Trophoblast cell (in vitro differentiated cells and primary cell): ENCODE data around the gene SORCS1.
"Not testable (repeated sequence)": the region's sequence is repeated elsewhere in the genome, so short reads cannot be mapped to it uniquely, and the experiment has no call there.

Experiments used
- DNase-seq, 2 donors: peaks; one replicate each; pipeline ENCODE4 v3.0.0-alpha.2; 2016
- H2AFZ ChIP-seq: 2 replicates; pipeline ENCODE4 v1.6.1; 2013; ENCODE audit warnings: low read length, moderate library complexity, mild to moderate bottlenecking; ENCODE audit not compliant: insufficient read depth, poor library complexity
- H2AK5ac ChIP-seq: 2 replicates; pipeline ENCODE4 v1.6.1; 2013; ENCODE audit warnings: mild to moderate bottlenecking, low read length
- H2BK120ac ChIP-seq: 2 replicates; pipeline ENCODE4 v1.6.1; 2013; ENCODE audit warnings: low read length, mild to moderate bottlenecking, moderate library complexity; ENCODE audit not compliant: insufficient read depth, poor library complexity
- H2BK12ac ChIP-seq: 2 replicates; pipeline ENCODE4 v1.6.1; 2013; ENCODE audit warnings: mild to moderate bottlenecking, low read length, moderate library complexity
- H2BK5ac ChIP-seq: 2 replicates; pipeline ENCODE4 v1.6.1; 2013; ENCODE audit warnings: low read length, low read depth, moderate library complexity, mild to moderate bottlenecking; ENCODE audit not compliant: poor library complexity
- H3K14ac ChIP-seq: 2 replicates; pipeline ENCODE4 v1.6.1; 2013; ENCODE audit warnings: mild to moderate bottlenecking, low read length
- H3K18ac ChIP-seq: 2 replicates; pipeline ENCODE4 v1.6.1; 2013; ENCODE audit warnings: mild to moderate bottlenecking, low read length
- H3K23ac ChIP-seq: 2 replicates; pipeline ENCODE4 v1.6.1; 2013; ENCODE audit warnings: low read length
- H3K27ac ChIP-seq: 2 replicates; pipeline ENCODE4 v1.5.1; 2013; ENCODE audit warnings: low read depth, mild to moderate bottlenecking, inconsistent platforms, low read length, moderate library complexity
- H3K27me3 ChIP-seq: 2 replicates; pipeline ENCODE4 v1.6.1; 2013; ENCODE audit warnings: inconsistent platforms, mild to moderate bottlenecking, low read length, moderate library complexity; ENCODE audit not compliant: insufficient read depth
- H3K36me3 ChIP-seq, 2 experiments: 1 replicate in 1 of 2; 2 replicates in 1 of 2; pipeline ENCODE4 v1.6.1; 2013; ENCODE audit warnings: low read length in 2 of 2, mild to moderate bottlenecking in 2 of 2, moderate library complexity in 1 of 2; ENCODE audit not compliant: insufficient read depth in 2 of 2, control insufficient read depth in 1 of 2
- H3K4ac ChIP-seq: 2 replicates; pipeline ENCODE4 v1.6.1; 2013; ENCODE audit warnings: low read depth, mild to moderate bottlenecking, low read length, moderate library complexity
- H3K4me1 ChIP-seq, 2 experiments: 1 replicate in 1 of 2; 2 replicates in 1 of 2; pipeline ENCODE4 v1.6.1; 2013; ENCODE audit warnings: low read length in 2 of 2, mild to moderate bottlenecking in 2 of 2, moderate library complexity in 1 of 2; ENCODE audit not compliant: insufficient read depth in 2 of 2, control insufficient read depth in 1 of 2
- H3K4me2 ChIP-seq: 2 replicates; pipeline ENCODE4 v1.6.1; 2013; ENCODE audit warnings: inconsistent platforms, mild to moderate bottlenecking, low read length, moderate library complexity
- H3K4me3 ChIP-seq: 2 replicates; pipeline ENCODE4 v1.5.1; 2013; ENCODE audit warnings: mild to moderate bottlenecking, low read depth, low read length, inconsistent platforms
- H3K79me1 ChIP-seq: one replicate; pipeline ENCODE4 v1.6.1; 2013; ENCODE audit warnings: low read length
- H3K79me2 ChIP-seq: 2 replicates; pipeline ENCODE4 v1.6.1; 2013; ENCODE audit warnings: low read length, mild to moderate bottlenecking; ENCODE audit not compliant: control insufficient read depth, insufficient read depth, poor library complexity
- H3K9ac ChIP-seq: 2 replicates; pipeline ENCODE4 v1.6.1; 2013; ENCODE audit warnings: mild to moderate bottlenecking, low read length
- H3K9me3 ChIP-seq: 2 replicates; pipeline ENCODE4 v1.6.1; 2013; ENCODE audit warnings: low read depth, mild to moderate bottlenecking, control low read depth, inconsistent platforms, low read length; ENCODE audit not compliant: insufficient read depth
- H4K12ac ChIP-seq: 2 replicates; pipeline ENCODE4 v1.6.1; 2013; ENCODE audit warnings: low read depth, mild to moderate bottlenecking, low read length, moderate library complexity
- H4K8ac ChIP-seq: 2 replicates; pipeline ENCODE4 v1.6.1; 2013; ENCODE audit warnings: low read depth, mild to moderate bottlenecking, low read length, moderate library complexity
- H4K91ac ChIP-seq: one replicate; pipeline ENCODE4 v1.6.1; 2013; ENCODE audit warnings: low read depth, mild to moderate bottlenecking, low read length, moderate library complexity
- WGBS: extraction: QIAGEN DNeasy Blood & Tissue Kit; methylation state at CpG from one replicate; pipeline ENCODE4 v1.1.7; 2013; ENCODE audit warnings: missing lambda C conversion rate; ENCODE audit not compliant: insufficient read length, insufficient coverage; ENCODE audit errors: extremely low coverage; 5-methylcytosine and 5-hydroxymethylcytosine counted together

Gene SORCS1

DNA sequence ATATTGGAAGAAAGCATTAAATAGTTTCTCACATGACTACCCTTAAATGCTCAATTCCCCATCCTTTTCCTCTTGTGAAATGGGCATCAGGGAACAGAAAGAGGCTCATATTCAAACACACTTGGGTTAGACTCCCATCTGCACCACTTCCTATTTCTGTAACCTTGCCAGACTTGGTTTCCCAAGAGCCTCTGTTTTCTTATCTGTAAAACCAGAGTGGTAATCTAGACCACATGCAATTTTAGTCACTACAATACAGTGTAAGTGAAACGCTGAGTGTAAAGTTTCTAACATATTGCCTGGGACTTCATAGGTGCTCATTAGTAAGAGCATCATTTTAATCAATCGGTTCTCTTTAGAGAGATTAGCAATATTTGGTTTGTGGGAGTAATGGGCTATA, 136.3 kb downstream of the SORCS1 start:
- no peaks in the 10 kb centered on the region for H3K79me2 ChIP-seq
- H3K9ac ChIP-seq, result no peak overlapping the region
- no peak overlapping the region for H3K4ac ChIP-seq
- no peaks in the 10 kb centered on the region for H3K36me3 ChIP-seq
- no peak overlapping the region for H2AK5ac ChIP-seq
- no peak overlapping the region for H3K4me3 ChIP-seq
- H3K27me3 ChIP-seq, result no peaks in the 10 kb centered on the region
- H3K4me1 ChIP-seq, result no peaks in the 10 kb centered on the region
- no peak for DNase-seq
- no peak overlapping the region for H4K12ac ChIP-seq
- no peak overlapping the region for H3K14ac ChIP-seq
- no peaks in the 10 kb centered on the region for H3K79me1 ChIP-seq
- H3K23ac ChIP-seq, result no peak overlapping the region
- H3K18ac ChIP-seq, result no peak overlapping the region
- H3K4me2 ChIP-seq, result no peak overlapping the region
- no peak overlapping the region for H2BK120ac ChIP-seq
- no CpG with 5 or more reads among the region's 2 CpGs for WGBS
- H2BK5ac ChIP-seq, result no peak overlapping the region
- H2AFZ ChIP-seq, result no peak overlapping the region
- no peak overlapping the region for H3K27ac ChIP-seq
- no peak overlapping the region for H4K91ac ChIP-seq
- no peaks in the 10 kb centered on the region for H3K9me3 ChIP-seq
- no peak overlapping the region for H2BK12ac ChIP-seq
- no peak overlapping the region for H4K8ac ChIP-seq

GRCh38 chr10:107025676-107026075, 138.8 kb downstream of the SORCS1 start:
- Histone ChIP-seq H3K4me1 (no peaks in the 10 kb centered on the region), H3K4ac (no peak overlapping the region), H3K79me2 (no peaks in the 10 kb centered on the region), H3K27ac (no peak overlapping the region), H4K12ac (no peak overlapping the region), H2BK12ac (no peak overlapping the region), H4K91ac (no peak overlapping the region), H3K9me3 (no peaks in the 10 kb centered on the region), H3K9ac (no peak overlapping the region), H3K79me1 (no peaks in the 10 kb centered on the region), H2BK5ac (no peak overlapping the region), H3K36me3 (no peaks in the 10 kb centered on the region), H3K23ac (no peak overlapping the region), H2AFZ (no peak overlapping the region), H3K4me2 (no peak overlapping the region), H3K14ac (no peak overlapping the region), H2BK120ac (no peak overlapping the region), H2AK5ac (no peak overlapping the region), H4K8ac (no peak overlapping the region), H3K18ac (no peak overlapping the region), H3K4me3 (no peak overlapping the region), H3K27me3 (no peaks in the 10 kb centered on the region)
- no CpG with 5 or more reads among the region's 4 CpGs for WGBS
- no peak for DNase-seq

- not testable (repeated sequence) for H3K27ac ChIP-seq, H3K9ac ChIP-seq, H2BK120ac ChIP-seq, H3K4ac ChIP-seq, H2AFZ ChIP-seq, H4K91ac ChIP-seq, H3K4me2 ChIP-seq, H4K12ac ChIP-seq, H3K79me1 ChIP-seq, DNase-seq, H2AK5ac ChIP-seq, H2BK5ac ChIP-seq, H3K9me3 ChIP-seq, H3K4me1 ChIP-seq, H3K36me3 ChIP-seq, H3K79me2 ChIP-seq, H3K4me3 ChIP-seq, H3K23ac ChIP-seq, H4K8ac ChIP-seq, H3K18ac ChIP-seq, H2BK12ac ChIP-seq, H3K27me3 ChIP-seq, H3K14ac ChIP-seq
- WGBS, result no CpG with 5 or more reads among the region's 3 CpGs
These were observed 140.5 kb downstream of the SORCS1 start for GRCh38 chr10:107024033-107024432.

DNA sequence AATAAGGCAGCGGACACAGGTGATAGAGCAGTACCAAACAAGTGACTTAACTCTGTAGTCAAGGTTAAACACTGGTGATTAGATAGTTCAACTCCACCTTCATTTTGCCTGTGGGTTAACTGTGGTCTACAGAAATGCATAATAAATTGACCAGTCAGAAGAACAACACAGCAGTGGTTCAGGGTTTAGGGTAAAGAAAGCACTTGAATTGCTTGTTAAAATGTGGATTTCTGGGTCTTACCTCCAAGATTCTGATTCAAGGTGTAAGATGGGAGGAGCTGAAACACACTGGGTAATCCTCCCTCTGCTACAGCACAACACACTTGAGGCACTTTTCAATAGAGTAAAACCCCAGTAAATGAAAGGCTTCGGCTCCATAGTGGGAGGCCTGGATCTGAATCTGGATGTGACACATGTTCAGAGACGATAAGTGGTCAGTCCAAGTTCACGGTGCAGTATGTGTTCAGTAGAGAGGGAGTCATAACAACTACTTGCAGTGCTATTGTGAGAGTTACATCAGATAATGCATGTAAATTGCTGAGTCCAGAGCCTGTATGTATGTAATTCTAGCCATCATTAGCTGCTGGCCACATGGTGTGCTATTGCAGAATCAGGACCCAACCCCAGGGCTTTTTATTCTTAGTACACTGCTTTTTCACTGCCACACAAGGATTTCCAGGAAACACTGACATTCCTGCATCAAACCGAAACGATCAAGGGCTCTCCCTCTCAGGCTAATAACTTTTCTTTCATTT, 141.7 kb downstream of the SORCS1 start:
- Histone ChIP-seq H3K4ac (no peak overlapping the region), H4K12ac (no peak overlapping the region), H3K4me2 (no peak overlapping the region), H3K23ac (no peak overlapping the region), H3K27ac (no peak overlapping the region), H3K79me2 (no peaks in the 10 kb centered on the region), H2AK5ac (no peak overlapping the region), H4K91ac (no peak overlapping the region), H3K4me3 (no peak overlapping the region), H3K18ac (no peak overlapping the region), H3K27me3 (no peaks in the 10 kb centered on the region), H4K8ac (no peak overlapping the region), H3K4me1 (no peaks in the 10 kb centered on the region), H2AFZ (no peak overlapping the region), H2BK120ac (no peak overlapping the region), H3K9me3 (no peaks in the 10 kb centered on the region), H3K9ac (no peak overlapping the region), H2BK12ac (no peak overlapping the region), H3K79me1 (no peaks in the 10 kb centered on the region), H3K14ac (no peak overlapping the region), H2BK5ac (no peak overlapping the region), H3K36me3 (no peaks in the 10 kb centered on the region)
- DNase-seq, result no peak
- WGBS, result no CpG with 5 or more reads among the region's 6 CpGs
